GM23248 (cell line): ENCODE measurements around the gene COX8A. TPM values are rescaled to one million over a fixed set of nuclear protein-coding genes. Genes with fewer than 3 reads are reported as not detected.

ENCODE experiments used
- DNase-seq: peaks from one replicate; pipeline ENCODE4 v3.0.0-alpha.2; 2015
- H2AFZ ChIP-seq: fragments of 200-600 bp; sonication (generic); 2 replicates; pipeline ENCODE4 v1.6.1; 2016; ENCODE audit warnings: antibody characterized with exemption
- H3F3A ChIP-seq: fragments of 200-600 bp; sonication (generic); 2 replicates; pipeline ENCODE4 v1.6.1; 2016; ENCODE audit warnings: mild to moderate bottlenecking, antibody characterized with exemption, mixed run types; ENCODE audit not compliant: insufficient read depth
- H3K27ac ChIP-seq: fragments of 200-600 bp; sonication (generic); 2 replicates; pipeline ENCODE4 v1.5.1; 2016; ENCODE audit warnings: mild to moderate bottlenecking
- H3K27me3 ChIP-seq: fragments of 200-600 bp; sonication (generic); replicated peaks from 2 replicates; pipeline ENCODE4 v1.6.1; 2016; ENCODE audit warnings: mild to moderate bottlenecking; ENCODE audit not compliant: insufficient read depth
- H3K36me3 ChIP-seq: fragments of 200-600 bp; sonication (generic); 2 replicates; pipeline ENCODE4 v1.6.1; 2016; ENCODE audit warnings: low read depth, mild to moderate bottlenecking
- H3K4me1 ChIP-seq: fragments of 200-600 bp; sonication (generic); 2 replicates; pipeline ENCODE4 v1.6.1; 2016; ENCODE audit warnings: mild to moderate bottlenecking; ENCODE audit not compliant: insufficient read depth
- H3K4me2 ChIP-seq: fragments of 200-600 bp; sonication (generic); one replicate; pipeline ENCODE4 v1.6.1; 2016; ENCODE audit warnings: mild to moderate bottlenecking; ENCODE audit not compliant: unreplicated experiment
- H3K4me3 ChIP-seq: fragments of 200-600 bp; sonication (generic); 2 replicates; pipeline ENCODE4 v1.5.1; 2016; ENCODE audit warnings: mild to moderate bottlenecking
- H3K79me2 ChIP-seq: fragments of 200-600 bp; sonication (generic); 2 replicates; pipeline ENCODE4 v1.6.1; 2016; ENCODE audit warnings: mild to moderate bottlenecking; ENCODE audit not compliant: insufficient read depth
- H3K9ac ChIP-seq: fragments of 200-600 bp; sonication (generic); 2 replicates; pipeline ENCODE4 v1.6.1; 2016; ENCODE audit warnings: mild to moderate bottlenecking
- H3K9me2 ChIP-seq: fragments of 200-600 bp; sonication (generic); 2 replicates; pipeline ENCODE4 v1.6.1; 2016; ENCODE audit warnings: mixed run types, mild to moderate bottlenecking, moderate library complexity; ENCODE audit not compliant: insufficient read depth
- H3K9me3 ChIP-seq: fragments of 200-600 bp; sonication (generic); one replicate; pipeline ENCODE4 v1.6.1; 2017; ENCODE audit warnings: low read depth
- H4K20me1 ChIP-seq: fragments of 200-600 bp; sonication (generic); 2 replicates; pipeline ENCODE4 v1.6.0; 2016; ENCODE audit not compliant: insufficient read depth
- EZH2 ChIP-seq: fragments of 200-600 bp; sonication (generic); IDR thresholded peaks from 2 replicates; pipeline ENCODE4 v1.6.1; 2018; ENCODE audit warnings: antibody characterized with exemption, mild to moderate bottlenecking; ENCODE audit not compliant: insufficient read depth, poor library complexity, severe bottlenecking
- EZH2phosphoT487 ChIP-seq: fragments of 200-600 bp; sonication (generic); IDR thresholded peaks from 2 replicates; pipeline ENCODE4 v1.6.1; 2018; ENCODE audit warnings: antibody characterized with exemption, moderate library complexity, mild to moderate bottlenecking, low read depth; ENCODE audit not compliant: insufficient read depth
- WGBS, 2 experiments: methylation state at CpG; one replicate each; pipeline ENCODE4 v1.1.6; 2015 to 2017; ENCODE audit warnings: low lambda C conversion rate in 2 of 2, low coverage in 1 of 2; ENCODE audit errors: missing lambda C conversion rate in 2 of 2; 5-methylcytosine and 5-hydroxymethylcytosine counted together
- in situ Hi-C: fragments of 300-500 bp; cut with MboI; formaldehyde crosslinking; loops from 2 replicates; pipeline ENCODE4 v1.15.0; 2020
- polyA plus RNA-seq: library from polyadenylated mRNA; unstranded; fragments of >200 nt; fragmentation: Nextera tagmentation; extraction: Ambion mirVana; gene quantifications from 2 replicates; pipeline ENCODE4 v1.2.1, GENCODE V29; 2016
- total RNA-seq: library from RNA; depleted of rRNA; stranded (reverse); fragments of >200 nt; shearing (Covaris generic); gene quantifications from 2 replicates; pipeline ENCODE4 v1.2.3, GENCODE V29; 2014

The COX8A gene
- total and polyA plus RNA-seq, 2 experiments from 2014 or later: 388 to 397 TPM

DNA sequence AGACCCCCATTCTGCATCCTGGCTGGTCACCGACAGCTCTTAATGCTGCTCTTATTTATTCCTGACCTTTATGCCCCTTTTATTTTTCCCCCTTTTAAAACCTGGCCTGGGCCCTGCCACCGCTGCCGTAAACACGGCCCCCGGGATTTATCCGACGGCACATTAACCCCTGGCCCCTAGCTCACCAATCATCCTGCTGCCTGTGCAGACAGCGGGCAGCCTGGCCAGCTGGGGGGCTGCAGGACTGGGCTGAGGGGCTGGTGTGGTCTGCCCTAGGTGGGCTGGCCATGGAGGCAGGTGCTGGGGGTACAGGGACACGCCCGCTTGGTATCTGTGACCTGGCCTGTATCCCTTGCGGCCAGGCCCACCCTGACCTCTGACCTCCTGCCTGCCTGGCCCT lies 39.9 kb downstream of the COX8A start:
- in situ Hi-C loops: no loop called here
- H3K4me3 ChIP-seq: no peak overlapping the region
- TF ChIP-seq EZH2 (no peak), EZH2phosphoT487 (no peak)
- H3K9ac ChIP-seq: no peak overlapping the region
- no peaks in the 10 kb centered on the region for H4K20me1 ChIP-seq
- DNase-seq: no peak
- WGBS, 2 experiments: 91 to 92% methylated on average over 11 of the region's 11 CpGs
- no peaks in the 10 kb centered on the region for H3K27me3 ChIP-seq
- H3K79me2 ChIP-seq: no peaks in the 10 kb centered on the region
- no peak overlapping the region for H3K4me2 ChIP-seq
- no peak overlapping the region for H2AFZ ChIP-seq
- no peaks in the 10 kb centered on the region for H3K36me3 ChIP-seq
- no peaks in the 10 kb centered on the region for H3K9me2 ChIP-seq
- no peaks in the 10 kb centered on the region for H3K9me3 ChIP-seq
- no peaks in the 10 kb centered on the region for H3F3A ChIP-seq
- no peak overlapping the region for H3K27ac ChIP-seq
- H3K4me1 ChIP-seq: no peaks in the 10 kb centered on the region

DNA sequence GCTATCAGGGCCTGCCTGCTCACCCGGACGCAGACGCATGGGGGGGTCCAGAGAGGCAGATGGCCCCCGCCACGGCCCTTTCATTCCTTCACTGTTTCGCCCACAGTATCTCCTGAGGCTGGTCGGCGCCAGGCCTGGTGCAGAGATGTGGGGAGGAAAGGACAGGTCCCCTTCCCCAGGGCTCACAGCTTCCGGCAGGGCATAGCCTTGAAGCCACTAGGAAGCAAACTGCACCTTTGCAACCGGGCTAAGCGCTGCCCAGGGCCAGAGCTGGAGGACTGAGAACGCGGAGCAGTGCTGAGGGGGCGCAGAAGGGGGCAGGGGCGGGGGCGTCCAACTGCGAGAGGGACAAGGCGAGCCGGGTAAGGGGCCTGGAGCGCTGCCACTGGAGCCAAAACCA lies 41.1 kb downstream of the COX8A start:
- TF ChIP-seq EZH2phosphoT487: no peak
- Histone ChIP-seq H3K4me3 (no peak overlapping the region), H3K9me3 (no peaks in the 10 kb centered on the region), H3K9me2 (no peaks in the 10 kb centered on the region), H3K79me2 (no peaks in the 10 kb centered on the region), H2AFZ (no peak overlapping the region), H3K4me2 (no peak overlapping the region), H3K27me3 (no peaks in the 10 kb centered on the region), H4K20me1 (no peaks in the 10 kb centered on the region), H3K27ac (no peak overlapping the region), H3K36me3 (no peaks in the 10 kb centered on the region), H3K4me1 (no peaks in the 10 kb centered on the region), H3K9ac (no peak overlapping the region), H3F3A (no peaks in the 10 kb centered on the region)
- DNase-seq: no peak
- in situ Hi-C loops: no loop called here
- WGBS, 2 experiments: 71 to 73% methylated on average over 13 to 20 of the region's 20 CpGs

DNA sequence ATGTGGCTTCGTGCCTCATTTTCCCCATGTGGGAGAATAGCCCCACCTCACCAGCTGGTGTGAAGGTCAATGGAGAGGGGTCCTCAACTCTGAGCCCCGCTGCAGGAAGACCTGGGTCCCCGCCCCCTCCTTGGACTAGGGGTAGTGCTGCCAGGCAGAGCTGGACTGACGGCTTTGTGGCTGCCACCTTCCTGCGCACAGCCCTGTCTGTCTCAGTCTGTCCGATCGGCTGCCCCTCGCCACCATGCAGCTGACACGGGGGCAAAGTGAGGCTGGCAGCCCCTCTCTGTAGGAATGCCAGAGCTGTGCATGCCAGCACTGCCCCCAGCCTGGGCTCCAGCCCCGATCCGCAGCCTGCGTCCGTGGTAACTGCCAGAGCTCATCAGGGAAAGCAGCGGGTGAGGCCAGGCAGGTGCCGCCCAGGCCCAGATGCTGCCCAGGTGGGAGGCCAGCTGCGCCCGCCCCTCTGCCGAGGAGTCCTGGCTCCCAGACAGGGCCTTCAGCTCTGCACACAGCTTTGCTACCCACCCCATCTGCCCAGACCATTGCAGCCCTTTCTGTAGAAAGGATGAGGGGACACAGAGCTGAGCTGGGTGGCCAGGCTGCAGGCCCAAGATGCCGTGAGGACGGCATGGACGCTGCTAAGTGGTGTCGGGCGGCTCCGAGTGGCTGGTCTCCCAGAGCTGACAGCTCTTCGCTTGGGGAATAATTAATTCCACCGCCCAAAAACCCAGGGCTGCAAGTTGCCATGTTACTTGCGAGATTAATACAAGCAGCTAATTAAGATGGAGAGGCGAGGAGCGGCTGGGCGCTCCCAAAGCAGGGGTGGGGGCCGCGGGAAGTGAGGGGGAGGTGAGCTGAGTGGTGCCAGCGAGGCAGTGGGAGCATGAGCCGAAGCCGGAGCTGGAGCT lies 41.8 kb downstream of the COX8A start:
- 83 to 85% methylated on average over 34 to 35 of the region's 35 CpGs for WGBS, 2 experiments
- TF ChIP-seq EZH2phosphoT487: no peak
- TF ChIP-seq EZH2: no peak
- in situ Hi-C loops: no loop called here

DNA sequence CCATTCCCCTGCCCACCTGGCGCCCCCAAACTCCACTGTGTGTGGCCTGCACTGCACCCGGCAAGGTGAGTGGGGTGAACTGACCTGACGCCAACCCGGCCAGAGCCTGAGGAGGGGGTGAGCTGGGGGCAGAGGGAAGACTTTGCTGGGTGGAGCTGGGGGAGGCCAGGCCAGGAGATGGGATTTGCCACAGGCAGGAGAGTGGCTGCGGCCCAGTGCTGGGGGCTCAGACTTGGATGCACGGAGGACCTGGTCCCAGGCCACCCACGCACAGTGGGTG lies 43.5 kb downstream of the COX8A start:
- TF ChIP-seq EZH2 (no peak), EZH2phosphoT487 (no peak)
- DNase-seq: no peak
- Histone ChIP-seq H3K4me2 (no peak overlapping the region), H3K9me2 (no peaks in the 10 kb centered on the region), H3K4me1 (no peaks in the 10 kb centered on the region), H3K36me3 (no peaks in the 10 kb centered on the region), H3F3A (no peaks in the 10 kb centered on the region), H3K9me3 (no peaks in the 10 kb centered on the region), H3K9ac (no peak overlapping the region), H3K27me3 (no peaks in the 10 kb centered on the region), H3K79me2 (no peaks in the 10 kb centered on the region), H2AFZ (no peak overlapping the region), H4K20me1 (no peaks in the 10 kb centered on the region), H3K4me3 (no peak overlapping the region), H3K27ac (no peak overlapping the region)
- WGBS, 2 experiments: 78 to 94% methylated on average over 5 to 7 of the region's 7 CpGs
- in situ Hi-C loops: no loop called here

More for the DNA sequence above, 41.8 kb downstream of the COX8A start:
- H3K9ac ChIP-seq: no peak overlapping the region
- no peaks in the 10 kb centered on the region for H3K36me3 ChIP-seq
- H3K27ac ChIP-seq: no peak overlapping the region
- no peak overlapping the region for H2AFZ ChIP-seq
- no peaks in the 10 kb centered on the region for H3K27me3 ChIP-seq
- H3K9me3 ChIP-seq: no peaks in the 10 kb centered on the region
- H3K79me2 ChIP-seq: no peaks in the 10 kb centered on the region
- H3K4me1 ChIP-seq: no peaks in the 10 kb centered on the region
- DNase-seq: no peak
- H3F3A ChIP-seq: no peaks in the 10 kb centered on the region
- no peaks in the 10 kb centered on the region for H4K20me1 ChIP-seq
- no peaks in the 10 kb centered on the region for H3K9me2 ChIP-seq
- H3K4me3 ChIP-seq: no peak overlapping the region
- H3K4me2 ChIP-seq: no peak overlapping the region
